ENCODE data around the gene CLEC4E.
A peak's percentile ranks its signal among the peaks of the same experiment; 100 is the strongest.
"Not testable (repeated sequence)": the region's sequence is repeated elsewhere in the genome, so short reads cannot be mapped to it uniquely, and the experiment has no call there.

CLEC4E gene, protein sequence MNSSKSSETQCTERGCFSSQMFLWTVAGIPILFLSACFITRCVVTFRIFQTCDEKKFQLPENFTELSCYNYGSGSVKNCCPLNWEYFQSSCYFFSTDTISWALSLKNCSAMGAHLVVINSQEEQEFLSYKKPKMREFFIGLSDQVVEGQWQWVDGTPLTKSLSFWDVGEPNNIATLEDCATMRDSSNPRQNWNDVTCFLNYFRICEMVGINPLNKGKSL

DNA sequence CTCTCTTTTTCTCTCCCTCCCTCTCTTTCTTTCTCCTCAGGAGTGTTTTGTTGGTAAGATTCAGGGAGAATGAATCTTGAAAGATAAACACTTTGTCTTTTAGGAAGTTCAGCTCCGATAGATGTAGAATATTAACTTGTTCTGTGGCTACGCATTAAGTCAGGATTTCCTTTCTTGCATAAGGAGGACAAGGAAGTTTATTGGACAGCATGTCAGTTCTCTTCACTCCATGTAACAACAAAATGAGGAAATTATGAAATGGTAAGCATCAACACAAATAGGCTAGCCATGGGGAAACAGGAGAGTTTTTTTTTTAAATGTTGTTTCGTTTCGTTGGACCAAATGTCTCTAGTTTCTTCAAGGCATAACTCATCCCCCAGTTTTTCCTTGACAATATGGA lies at the start of gene CLEC4E:
CLEC4E (minus strand) TSS at position 75 of the 400 bp plus-strand sequence. CDS start 108 bp downstream, outside the sequence.
- not testable (repeated sequence) for DNase-seq (ENCODE audit: low read depth)

DNA sequence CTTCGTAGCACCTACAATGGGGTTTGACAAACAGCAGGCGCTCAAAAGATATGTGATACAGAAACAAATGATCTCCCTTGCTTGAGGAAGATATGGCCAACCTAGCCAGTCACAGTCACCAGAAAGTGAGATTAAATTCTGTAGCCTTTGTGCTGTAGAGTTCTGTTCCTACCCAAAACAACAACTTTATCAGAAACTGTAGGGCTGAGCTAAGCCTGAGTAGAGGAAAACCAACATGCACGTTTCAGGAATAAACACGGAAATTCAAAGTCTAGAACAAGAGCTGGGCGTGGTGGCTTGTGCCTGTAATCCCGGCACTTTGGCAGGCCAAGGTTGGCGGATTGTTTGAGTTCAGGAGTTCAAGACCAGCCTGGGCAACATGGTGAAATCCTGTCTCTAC lies 49.0 kb upstream of the CLEC4E start:
- no peak for DNase-seq (ENCODE audit: low read depth)

- DNase-seq (ENCODE audit: low read depth): not testable (repeated sequence)
Observed at GRCh38 chr12:8584478-8584877, 43.8 kb upstream of the CLEC4E start.

GRCh38 chr12:8584004-8584403 lies 43.3 kb upstream of the CLEC4E start:
- no peak for DNase-seq (ENCODE audit: low read depth)

GRCh38 chr12:8581098-8581784 lies 40.5 kb upstream of the CLEC4E start:
- DNase-seq (ENCODE audit: low read depth): no peak

GRCh38 chr12:8577879-8578278 lies 37.2 kb upstream of the CLEC4E start:
- no peak for DNase-seq (ENCODE audit: low read depth)

GRCh38 chr12:8572507-8572906 lies 31.8 kb upstream of the CLEC4E start:
- DNase-seq (ENCODE audit: low read depth): no peak

- no peak for DNase-seq (ENCODE audit: low read depth)
Observed at GRCh38 chr12:8566525-8566924, 25.8 kb upstream of the CLEC4E start.

- not testable (repeated sequence) for DNase-seq (ENCODE audit: low read depth)
Observed at GRCh38 chr12:8566052-8566451, 25.3 kb upstream of the CLEC4E start.

- DNase-seq (ENCODE audit: low read depth): no peak
Observed at GRCh38 chr12:8564656-8565055, 24.0 kb upstream of the CLEC4E start.

DNA sequence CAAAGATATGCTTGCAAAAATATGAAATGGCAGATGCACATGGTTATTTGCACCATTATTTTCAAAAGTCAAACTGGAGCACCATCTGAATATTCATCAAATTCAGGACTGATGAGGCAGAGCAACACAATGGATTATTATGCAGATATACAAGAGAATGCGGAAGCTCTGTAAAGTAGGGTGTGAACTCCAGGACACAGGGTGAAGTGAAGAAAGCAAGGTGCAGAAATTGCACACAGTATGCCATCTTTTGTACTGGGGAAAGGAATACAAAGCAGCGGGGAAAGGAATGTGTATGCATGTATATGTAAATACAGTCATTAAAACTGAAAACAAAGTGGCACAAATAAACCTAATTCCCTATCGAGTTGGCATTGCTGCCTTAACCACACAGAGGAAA lies 22.7 kb upstream of the CLEC4E start:
- no peak for DNase-seq (ENCODE audit: low read depth)

- DNase-seq (ENCODE audit: low read depth): no peak
Observed at GRCh38 chr12:8562310-8562709, 21.6 kb upstream of the CLEC4E start.

GRCh38 chr12:8561011-8561410 lies 20.3 kb upstream of the CLEC4E start:
- no peak for DNase-seq (ENCODE audit: low read depth)

DNA sequence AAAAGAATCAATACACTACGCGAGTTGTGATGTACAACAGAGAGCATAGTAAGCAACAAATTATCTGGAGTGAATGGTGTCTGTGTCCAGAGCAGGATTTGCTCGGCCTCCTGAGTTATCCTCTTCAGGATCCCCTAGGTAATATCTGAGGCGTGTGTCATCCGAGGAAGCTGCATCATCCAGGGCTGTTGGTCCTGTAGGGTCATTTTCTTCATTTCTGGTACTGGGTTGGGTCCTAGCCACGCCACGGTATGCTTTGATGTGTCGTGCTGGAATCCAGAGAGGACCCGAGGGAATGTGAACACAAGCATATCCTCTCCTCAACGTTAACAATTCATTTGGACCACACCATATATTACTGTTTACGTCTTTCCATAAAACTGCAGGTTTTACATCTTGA lies 19.0 kb upstream of the CLEC4E start:
- no peak for DNase-seq (ENCODE audit: low read depth)

- no peak for DNase-seq (ENCODE audit: low read depth)
Observed at GRCh38 chr12:8556531-8557097, 15.9 kb upstream of the CLEC4E start.

DNA sequence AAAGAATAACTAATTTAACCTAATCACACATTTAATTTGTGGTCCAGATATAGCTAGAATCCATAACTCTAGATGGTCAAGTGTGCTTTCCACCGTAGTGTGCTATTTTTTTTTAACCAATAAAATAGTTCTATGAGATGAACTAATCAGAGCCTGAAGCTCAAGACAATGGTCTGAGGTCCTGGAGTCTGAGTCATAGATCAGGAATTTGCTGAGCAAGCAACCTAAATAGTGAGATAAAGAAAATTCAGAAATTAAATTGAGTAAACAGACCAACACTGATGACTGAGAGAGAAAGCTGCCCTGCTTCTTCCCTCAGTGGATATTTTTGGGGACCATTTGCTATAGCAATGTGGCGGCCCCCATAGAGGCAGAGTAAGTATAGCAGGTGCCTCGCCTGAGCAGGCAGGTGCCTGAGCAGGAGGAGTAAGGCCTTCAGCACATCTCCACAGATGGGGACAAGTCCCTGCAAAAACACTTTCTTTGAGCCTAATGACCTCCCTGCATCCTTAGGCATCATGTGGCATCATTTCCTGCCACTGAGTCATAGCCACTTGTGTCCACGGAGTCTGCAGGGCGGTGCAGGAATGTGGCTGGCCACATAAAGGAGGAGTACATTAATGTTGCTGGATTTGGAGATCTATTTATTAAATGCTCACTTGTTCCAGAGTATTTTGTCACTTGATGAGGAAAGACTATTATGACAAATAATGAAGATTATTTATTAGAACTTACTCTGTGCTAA lies 13.9 kb upstream of the CLEC4E start:
- DNase-seq (ENCODE audit: low read depth): no peak

- DNase-seq (ENCODE audit: low read depth): no peak
Observed at GRCh38 chr12:8553088-8553627, 12.5 kb upstream of the CLEC4E start.

- DNase-seq (ENCODE audit: low read depth): no peak
Observed at GRCh38 chr12:8549381-8549780, 8.7 kb upstream of the CLEC4E start.

- DNase-seq (ENCODE audit: low read depth): no peak
Observed at GRCh38 chr12:8548192-8548591, 7.5 kb upstream of the CLEC4E start.

- no peak for DNase-seq (ENCODE audit: low read depth)
Observed at GRCh38 chr12:8547645-8548044, 6.9 kb upstream of the CLEC4E start.

GRCh38 chr12:8546591-8546990 lies 5.9 kb upstream of the CLEC4E start:
- no peak for DNase-seq (ENCODE audit: low read depth)

- peak; percentile 45 for DNase-seq (ENCODE audit: low read depth)
Observed at GRCh38 chr12:8544295-8544694, 3.6 kb upstream of the CLEC4E start.

GRCh38 chr12:8541562-8541961 lies 857 bp upstream of the CLEC4E start:
- no peak for DNase-seq (ENCODE audit: low read depth)
